H9 (cell line): ENCODE results near the gene C3orf20. TPM values are rescaled to one million over a fixed set of nuclear protein-coding genes. Genes with fewer than 3 reads are reported as not detected.
A peak's percentile ranks its signal among the peaks of the same experiment; 100 is the strongest.
"Not testable (repeated sequence)": the region's sequence is repeated elsewhere in the genome, so short reads cannot be mapped to it uniquely, and the experiment has no call there.

Experiments
- DNase-seq: peaks from one replicate; pipeline ENCODE4 v3.0.0-alpha.2; 2017
- H2AFZ ChIP-seq: one replicate; pipeline ENCODE4 v1.6.1; 2013; ENCODE audit warnings: mild to moderate bottlenecking, low read length, control low read depth, moderate library complexity
- H2AK5ac ChIP-seq: 2 replicates; pipeline ENCODE4 v1.6.1; 2013; ENCODE audit warnings: low read length, control low read depth, mixed read lengths; ENCODE audit not compliant: insufficient read length
- H2BK120ac ChIP-seq: one replicate; pipeline ENCODE4 v1.6.1; 2013; ENCODE audit warnings: low read depth, mild to moderate bottlenecking, low read length, control low read depth, inconsistent platforms; ENCODE audit not compliant: poor library complexity, severe bottlenecking
- H2BK12ac ChIP-seq: 2 replicates; pipeline ENCODE4 v1.6.1; 2013; ENCODE audit warnings: low read length, control low read depth, mixed read lengths, low read depth; ENCODE audit not compliant: insufficient read length
- H2BK15ac ChIP-seq: 2 replicates; pipeline ENCODE4 v1.6.1; 2013; ENCODE audit warnings: low read depth, low read length, control low read depth
- H2BK20ac ChIP-seq: one replicate; pipeline ENCODE4 v1.6.1; 2013; ENCODE audit warnings: low read depth, mild to moderate bottlenecking, low read length, control low read depth, inconsistent platforms; ENCODE audit not compliant: poor library complexity, severe bottlenecking
- H2BK5ac ChIP-seq: 2 replicates; pipeline ENCODE4 v1.6.1; 2013; ENCODE audit warnings: low read length, control low read depth, mixed read lengths; ENCODE audit not compliant: insufficient read length
- H3K14ac ChIP-seq: 2 replicates; pipeline ENCODE4 v1.6.1; 2013; ENCODE audit warnings: low read length, control low read depth; ENCODE audit not compliant: insufficient read depth
- H3K18ac ChIP-seq: 2 replicates; pipeline ENCODE4 v1.6.1; 2013; ENCODE audit warnings: low read depth, mild to moderate bottlenecking, mixed read lengths, low read length, control low read depth; ENCODE audit not compliant: insufficient read length
- H3K23ac ChIP-seq: 2 replicates; pipeline ENCODE4 v1.6.1; 2013; ENCODE audit warnings: low read length, control low read depth, mixed read lengths, low read depth; ENCODE audit not compliant: insufficient read length
- H3K23me2 ChIP-seq: 2 replicates; pipeline ENCODE4 v1.6.1; 2013; ENCODE audit warnings: low read depth, mild to moderate bottlenecking, mixed read lengths, low read length, control low read depth; ENCODE audit not compliant: insufficient read length, poor library complexity, severe bottlenecking
- H3K27ac ChIP-seq: 2 replicates; pipeline ENCODE4 v1.5.1; 2013; ENCODE audit warnings: low read length, control low read depth, mixed read lengths, low read depth; ENCODE audit not compliant: insufficient read length
- H3K27me3 ChIP-seq: 2 replicates; pipeline ENCODE4 v1.6.1; 2013; ENCODE audit warnings: low read length, control low read depth, inconsistent platforms; ENCODE audit not compliant: insufficient read depth
- H3K4ac ChIP-seq: 2 replicates; pipeline ENCODE4 v1.6.1; 2013; ENCODE audit warnings: low read depth, mild to moderate bottlenecking, control low read depth, inconsistent platforms, low read length, moderate library complexity
- H3K4me1 ChIP-seq: 2 replicates; pipeline ENCODE4 v1.6.1; 2013; ENCODE audit warnings: low read length, control low read depth, inconsistent platforms; ENCODE audit not compliant: insufficient read depth
- H3K4me2 ChIP-seq: 2 replicates; pipeline ENCODE4 v1.6.1; 2013; ENCODE audit warnings: low read length, control low read depth, mixed read lengths; ENCODE audit not compliant: insufficient read length, insufficient read depth
- H3K56ac ChIP-seq: 2 replicates; pipeline ENCODE4 v1.6.1; 2013; ENCODE audit warnings: low read depth, mild to moderate bottlenecking, mixed read lengths, low read length, control low read depth; ENCODE audit not compliant: insufficient read length
- H3K79me1 ChIP-seq: 2 replicates; pipeline ENCODE4 v1.6.1; 2013; ENCODE audit warnings: low read depth, mild to moderate bottlenecking, moderate library complexity, low read length, control low read depth, inconsistent platforms; ENCODE audit not compliant: insufficient read depth, poor library complexity, severe bottlenecking
- H3K79me2 ChIP-seq: 2 replicates; pipeline ENCODE4 v1.6.1; 2013; ENCODE audit warnings: low read length, control low read depth, inconsistent platforms; ENCODE audit not compliant: insufficient read depth
- H3K9ac ChIP-seq: 2 replicates; pipeline ENCODE4 v1.6.1; 2013; ENCODE audit warnings: low read length, control low read depth, mixed read lengths; ENCODE audit not compliant: insufficient read length; ENCODE audit errors: extremely low read depth
- H3K9me3 ChIP-seq: one replicate; pipeline ENCODE4 v1.6.1; 2013; ENCODE audit warnings: low read depth, low read length, inconsistent platforms; ENCODE audit not compliant: control insufficient read depth
- H3T11ph ChIP-seq: one replicate; pipeline ENCODE4 v1.6.1; 2013; ENCODE audit warnings: mild to moderate bottlenecking, low read length, control low read depth, inconsistent platforms
- H4K20me1 ChIP-seq: one replicate; pipeline ENCODE4 v1.6.1; 2013; ENCODE audit not compliant: control insufficient read depth, insufficient read length, insufficient read depth
- H4K5ac ChIP-seq: 2 replicates; pipeline ENCODE4 v1.6.1; 2013; ENCODE audit warnings: low read depth, mild to moderate bottlenecking, mixed read lengths, low read length, control low read depth; ENCODE audit not compliant: insufficient read length
- H4K8ac ChIP-seq: replicated peaks from 2 replicates; pipeline ENCODE4 v1.6.1; 2013; ENCODE audit warnings: low read length, control low read depth, mixed read lengths, low read depth; ENCODE audit not compliant: insufficient read length
- H4K91ac ChIP-seq: 2 replicates; pipeline ENCODE4 v1.6.1; 2013; ENCODE audit warnings: low read depth, mild to moderate bottlenecking, moderate library complexity, mixed read lengths, low read length, control low read depth; ENCODE audit not compliant: insufficient read length
- H3K27ac Mint-ChIP-seq, 3 experiments: 2 replicates in 2 of 3; 3 replicates in 1 of 3; pipeline ENCODE4 v1.8.0; 2020 to 2021; ENCODE audit warnings: mixed read lengths in 3 of 3, mild to moderate bottlenecking in 1 of 3, moderate library complexity in 1 of 3
- H3K27me3 Mint-ChIP-seq: 2 replicates; pipeline ENCODE4 v1.8.0; 2021; ENCODE audit warnings: low read depth, mild to moderate bottlenecking, moderate library complexity, mixed read lengths
- H3K36me3 Mint-ChIP-seq, 3 experiments: 2 replicates in 2 of 3; 3 replicates in 1 of 3; pipeline ENCODE4 v1.8.0; 2020 to 2021; ENCODE audit warnings: low read depth in 3 of 3, mixed read lengths in 3 of 3; ENCODE audit not compliant: insufficient read depth in 1 of 3
- H3K4me1 Mint-ChIP-seq, 2 experiments: 2 replicates each; pipeline ENCODE4 v1.8.0; 2020; ENCODE audit warnings: mixed read lengths in 2 of 2
- H3K4me3 Mint-ChIP-seq, 2 experiments: 2 replicates in 1 of 2; 3 replicates in 1 of 2; pipeline ENCODE4 v1.8.0; 2020 to 2021; ENCODE audit warnings: mild to moderate bottlenecking in 2 of 2, mixed read lengths in 2 of 2, moderate library complexity in 1 of 2
- H3K9me3 Mint-ChIP-seq, 2 experiments: 2 replicates in 1 of 2; 3 replicates in 1 of 2; pipeline ENCODE4 v1.8.0; 2020; ENCODE audit warnings: mild to moderate bottlenecking in 2 of 2, mixed read lengths in 2 of 2, moderate library complexity in 1 of 2
- WGBS: extraction: QIAGEN DNeasy Blood & Tissue Kit; methylation state at CpG from one replicate; pipeline ENCODE4 v1.1.7; 2013; ENCODE audit warnings: missing lambda C conversion rate, low lambda C conversion rate, mixed read lengths; ENCODE audit not compliant: insufficient read length; ENCODE audit errors: extremely low coverage; 5-methylcytosine and 5-hydroxymethylcytosine counted together
- total RNA-seq: library from RNA; stranded (reverse); gene quantifications from 2 replicates; pipeline ENCODE4 v1.2.1, GENCODE V29; 2021
- TF ChIP-seq, protein P1 (sequence below): fragments of 200-600 bp; sonication (generic); conservative IDR thresholded peaks from 3 replicates; pipeline ENCODE4 v1.8.0; 2021; ENCODE audit warnings: antibody characterized with exemption, mild to moderate bottlenecking

C3orf20 gene
- total RNA-seq, 1 experiment from 2014 or later = not detected

DNA sequence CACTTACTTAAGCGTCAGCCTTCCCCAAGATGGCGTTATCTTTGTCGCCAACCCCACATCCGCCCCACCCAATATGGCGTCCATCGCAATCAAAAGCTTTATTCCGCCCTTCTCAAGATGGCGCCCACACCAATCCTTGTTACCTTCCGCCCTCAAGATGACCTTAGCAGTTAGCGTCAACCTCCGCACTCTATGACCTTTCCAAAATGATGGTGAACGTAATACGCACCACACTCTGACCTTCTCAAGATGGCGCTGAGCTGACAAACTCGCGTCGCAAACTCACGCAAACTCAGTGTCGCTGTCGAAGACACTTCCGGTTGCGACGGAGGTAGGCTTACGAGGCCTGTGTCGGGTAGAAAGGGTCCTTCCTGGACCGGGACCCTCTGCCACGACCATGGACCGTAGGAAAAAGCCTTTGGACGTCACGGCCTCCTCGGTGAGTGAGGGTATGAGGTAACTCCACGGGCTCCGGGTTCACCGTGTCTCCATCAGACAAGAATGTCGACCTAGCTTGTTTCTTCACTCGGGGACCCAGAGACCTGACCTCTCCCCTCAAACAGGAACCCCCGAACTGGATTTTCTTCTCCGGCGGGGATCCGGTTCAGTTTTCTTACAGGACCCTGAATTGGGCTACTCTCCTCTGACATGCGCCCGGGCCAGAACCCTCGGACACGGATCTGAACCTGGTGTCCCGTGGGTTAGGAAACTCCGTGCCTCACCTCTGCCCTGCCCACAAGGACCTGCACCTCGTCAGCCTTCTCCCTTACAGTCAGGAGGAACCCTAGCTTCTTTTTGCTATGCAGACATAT lies 23.3 kb upstream of the C3orf20 start, which contains the start of gene CCDC174:
Gene CCDC174 (plus strand): TSS at position 323 of the 812 bp plus-strand sequence. CDS start 75 bp downstream, at position 398.
- TF ChIP-seq, protein P1, sequence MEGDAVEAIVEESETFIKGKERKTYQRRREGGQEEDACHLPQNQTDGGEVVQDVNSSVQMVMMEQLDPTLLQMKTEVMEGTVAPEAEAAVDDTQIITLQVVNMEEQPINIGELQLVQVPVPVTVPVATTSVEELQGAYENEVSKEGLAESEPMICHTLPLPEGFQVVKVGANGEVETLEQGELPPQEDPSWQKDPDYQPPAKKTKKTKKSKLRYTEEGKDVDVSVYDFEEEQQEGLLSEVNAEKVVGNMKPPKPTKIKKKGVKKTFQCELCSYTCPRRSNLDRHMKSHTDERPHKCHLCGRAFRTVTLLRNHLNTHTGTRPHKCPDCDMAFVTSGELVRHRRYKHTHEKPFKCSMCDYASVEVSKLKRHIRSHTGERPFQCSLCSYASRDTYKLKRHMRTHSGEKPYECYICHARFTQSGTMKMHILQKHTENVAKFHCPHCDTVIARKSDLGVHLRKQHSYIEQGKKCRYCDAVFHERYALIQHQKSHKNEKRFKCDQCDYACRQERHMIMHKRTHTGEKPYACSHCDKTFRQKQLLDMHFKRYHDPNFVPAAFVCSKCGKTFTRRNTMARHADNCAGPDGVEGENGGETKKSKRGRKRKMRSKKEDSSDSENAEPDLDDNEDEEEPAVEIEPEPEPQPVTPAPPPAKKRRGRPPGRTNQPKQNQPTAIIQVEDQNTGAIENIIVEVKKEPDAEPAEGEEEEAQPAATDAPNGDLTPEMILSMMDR = no peak
- Histone ChIP-seq H3K14ac (peak within 1 kb of the TSS; percentile 73; the same call in 1 of the 2 replicates), H3K23ac (no peak within 1 kb of the TSS), H3K27ac (peak within 1 kb of the TSS; percentile 40), H3K27me3 (no peaks in the 10 kb centered on the region; the same call in 1 of the 2 replicates), H2BK120ac (no peak within 1 kb of the TSS), H4K5ac (peak within 1 kb of the TSS; percentile 21), H3K4me1 (no peaks in the 10 kb centered on the region), H2BK20ac (no peak within 1 kb of the TSS), H3K4me2 (peak within 1 kb of the TSS; percentile 98), H3K79me2 (peaks cover 2% of the 10 kb centered on the region; the same call in 1 of the 2 replicates), H4K8ac (peak within 1 kb of the TSS; percentile 44), H4K20me1 (no peaks in the 10 kb centered on the region), H3K9ac (peak within 1 kb of the TSS; percentile 91), H2BK12ac (no peak within 1 kb of the TSS), H2AFZ (no peak within 1 kb of the TSS), H2BK15ac (no peak within 1 kb of the TSS), H3K23me2 (peaks cover 6% of the 10 kb centered on the region), H3K4ac (no peak within 1 kb of the TSS), H3K79me1 (peaks cover 7% of the 10 kb centered on the region), H2BK5ac (no peak within 1 kb of the TSS), H2AK5ac (no peak within 1 kb of the TSS), H3K9me3 (no peaks in the 10 kb centered on the region), H4K91ac (no peak within 1 kb of the TSS), H3K56ac (no peak within 1 kb of the TSS), H3K18ac (peak within 1 kb of the TSS; percentile 36), H3T11ph (no peak within 1 kb of the TSS)
- peak within 1 kb of the TSS; percentile 99 to 100 (median 100) for H3K27ac Mint-ChIP-seq
- peaks cover 6 to 26% (median 18%) of the 10 kb centered on the region in 3 experiments; a peak in 5 of 7 replicates for H3K36me3 Mint-ChIP-seq
- no CpG with 5 or more reads among the region's 47 CpGs for WGBS
- peak; percentile 97 for DNase-seq
- H3K4me1 Mint-ChIP-seq = peaks cover 5 to 14% of the 10 kb centered on the region in 2 experiments
- H3K27me3 Mint-ChIP-seq = peaks cover 30% of the 10 kb centered on the region
- H3K9me3 Mint-ChIP-seq = peaks cover 0 to 2% of the 10 kb centered on the region in 2 experiments; a peak in 1 of 5 replicates
- peak within 1 kb of the TSS; percentile 98 for H3K4me3 Mint-ChIP-seq

DNA sequence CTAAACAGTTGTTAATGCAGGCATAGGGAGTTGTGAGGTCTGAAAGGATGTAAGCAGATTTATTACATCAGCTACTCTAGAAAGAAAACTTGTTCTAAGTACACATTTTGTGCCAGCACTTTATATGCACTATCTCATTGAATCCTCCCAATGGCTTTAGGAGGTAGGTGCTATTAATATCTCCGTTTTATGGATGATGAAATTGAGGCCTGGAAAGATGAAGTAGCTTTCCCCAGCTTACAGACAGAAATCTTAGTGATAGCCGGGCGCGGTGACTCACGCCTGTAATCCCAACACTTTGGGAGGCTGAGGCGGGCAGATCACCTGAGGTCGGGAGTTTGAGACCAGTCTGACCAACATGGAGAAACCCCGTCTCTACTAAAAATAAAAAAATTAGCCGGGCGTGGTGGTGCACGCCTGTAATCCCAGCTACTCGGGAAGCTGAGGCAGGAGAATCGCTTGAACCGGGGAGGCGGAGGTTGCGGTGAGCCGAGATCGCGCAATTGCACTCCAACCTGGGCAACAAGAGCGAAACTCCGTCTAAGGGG lies 22.5 kb upstream of the C3orf20 start:
- Histone ChIP-seq H3K4me2 (peak overlapping the region; percentile 98), H3K9ac (peak overlapping the region; percentile 91), H4K5ac (peak overlapping the region; percentile 21)
- not testable (repeated sequence) for H4K8ac ChIP-seq, H3K23me2 ChIP-seq, H2BK120ac ChIP-seq, H2BK12ac ChIP-seq, H4K20me1 ChIP-seq, H3T11ph ChIP-seq, H3K79me2 ChIP-seq, DNase-seq, H3K56ac ChIP-seq, H3K23ac ChIP-seq, H3K18ac ChIP-seq, H3K27ac ChIP-seq, H4K91ac ChIP-seq, H3K9me3 Mint-ChIP-seq, H2AK5ac ChIP-seq, H2AFZ ChIP-seq, H3K9me3 ChIP-seq, H3K4me1 ChIP-seq, H3K4ac ChIP-seq, H3K14ac ChIP-seq, H2BK15ac ChIP-seq, H3K27me3 ChIP-seq, H3K79me1 ChIP-seq, H2BK20ac ChIP-seq, H2BK5ac ChIP-seq
- WGBS = no CpG with 5 or more reads among the region's 21 CpGs
- Mint-ChIP-seq H3K4me3 (peak overlapping the region; percentile 98), H3K27ac (peak overlapping the region; percentile 99 to 100 (median 100)), H3K27me3 (peaks cover 28% of the 10 kb centered on the region), H3K36me3 (peaks cover 6 to 28% (median 26%) of the 10 kb centered on the region in 3 experiments; a peak in 6 of 7 replicates), H3K4me1 (peaks cover 5 to 14% of the 10 kb centered on the region in 2 experiments)
